Transverse colon (tissue), 4 donors: ENCODE measurements around the gene IL26.

Source experiments
- EP300 ChIP-seq: sonication (generic); formaldehyde crosslinking; IDR thresholded peaks from one replicate; pipeline ENCODE4 v1.6.1; 2017; ENCODE audit warnings: antibody characterized with exemption, low read depth
- POLR2A ChIP-seq: fragments of 450-650 bp; IDR thresholded peaks from one replicate; pipeline ENCODE4 v1.6.1; 2016; ENCODE audit warnings: antibody characterized with exemption, mild to moderate bottlenecking, moderate library complexity
- POLR2AphosphoS5 ChIP-seq, 3 donors: sonication (generic); formaldehyde crosslinking; IDR thresholded peaks; one replicate each; pipeline ENCODE4 v1.6.1; 2016; ENCODE audit warnings: antibody characterized with exemption in 3 of 3
- TF ChIP-seq, protein P1 (sequence below), 5 experiments: fragments of 200-600 bp in 3 of 5; fragments of 450-650 bp in 2 of 5; sonication (generic) in 3 of 5; IDR thresholded peaks; 1 replicate in 2 of 5; 2 replicates in 3 of 5; pipeline ENCODE4 v1.5.1; 2016 to 2017; ENCODE audit warnings: antibody characterized with exemption in 5 of 5, inconsistent platforms in 3 of 5, mild to moderate bottlenecking in 2 of 5, moderate library complexity in 1 of 5

DNA sequence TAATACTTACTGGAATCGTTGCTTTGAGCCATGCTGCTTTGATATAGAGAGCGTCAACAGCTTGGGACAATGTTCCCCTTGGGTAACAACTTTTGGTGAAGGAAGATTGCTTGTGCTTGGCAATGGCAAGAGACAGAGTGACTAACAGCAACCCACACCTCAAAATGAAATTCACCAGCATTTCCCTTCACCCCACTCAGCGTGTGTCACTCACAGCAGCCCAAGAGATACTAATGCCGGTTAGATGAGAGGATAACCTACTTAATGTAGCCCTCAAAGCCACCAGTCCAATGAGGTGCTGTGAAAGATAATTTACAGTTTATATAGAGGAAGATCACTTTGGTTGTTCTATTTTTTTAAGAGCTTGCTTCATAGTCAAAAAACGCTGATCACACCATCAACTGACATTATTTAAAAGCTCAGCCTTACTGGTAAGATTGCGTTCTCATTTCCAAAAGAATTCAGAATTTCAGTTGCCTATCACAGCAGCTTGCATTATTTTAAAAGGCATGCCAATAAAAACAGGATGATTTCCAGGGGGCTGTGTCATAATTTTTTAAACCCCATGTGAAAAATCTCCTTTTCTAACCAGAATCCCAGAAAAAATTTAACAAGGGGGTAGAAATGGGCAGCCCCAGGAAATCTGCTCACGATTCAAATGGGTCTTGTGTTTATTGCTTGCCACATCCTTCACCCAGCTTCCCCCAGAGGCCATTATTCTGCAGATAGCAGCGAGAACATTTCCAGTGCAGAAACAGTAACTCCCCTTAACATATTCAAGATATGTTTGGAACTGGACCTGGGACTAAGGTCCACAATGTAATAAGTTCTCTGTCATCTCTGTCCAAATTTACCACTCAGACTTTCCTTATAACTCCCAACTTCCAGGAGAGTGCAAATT, at the start of gene IL26:
- TF ChIP-seq, protein P1, sequence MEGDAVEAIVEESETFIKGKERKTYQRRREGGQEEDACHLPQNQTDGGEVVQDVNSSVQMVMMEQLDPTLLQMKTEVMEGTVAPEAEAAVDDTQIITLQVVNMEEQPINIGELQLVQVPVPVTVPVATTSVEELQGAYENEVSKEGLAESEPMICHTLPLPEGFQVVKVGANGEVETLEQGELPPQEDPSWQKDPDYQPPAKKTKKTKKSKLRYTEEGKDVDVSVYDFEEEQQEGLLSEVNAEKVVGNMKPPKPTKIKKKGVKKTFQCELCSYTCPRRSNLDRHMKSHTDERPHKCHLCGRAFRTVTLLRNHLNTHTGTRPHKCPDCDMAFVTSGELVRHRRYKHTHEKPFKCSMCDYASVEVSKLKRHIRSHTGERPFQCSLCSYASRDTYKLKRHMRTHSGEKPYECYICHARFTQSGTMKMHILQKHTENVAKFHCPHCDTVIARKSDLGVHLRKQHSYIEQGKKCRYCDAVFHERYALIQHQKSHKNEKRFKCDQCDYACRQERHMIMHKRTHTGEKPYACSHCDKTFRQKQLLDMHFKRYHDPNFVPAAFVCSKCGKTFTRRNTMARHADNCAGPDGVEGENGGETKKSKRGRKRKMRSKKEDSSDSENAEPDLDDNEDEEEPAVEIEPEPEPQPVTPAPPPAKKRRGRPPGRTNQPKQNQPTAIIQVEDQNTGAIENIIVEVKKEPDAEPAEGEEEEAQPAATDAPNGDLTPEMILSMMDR (IDR thresholded peaks at IDR 0.05), result no peak
- TF ChIP-seq POLR2A (no peak), POLR2AphosphoS5 (IDR thresholded peaks at IDR 0.05) (no peak), EP300 (no peak)
